ENCODE data around the gene S100A3. TPM values are rescaled to one million over a fixed set of nuclear protein-coding genes. Genes with fewer than 3 reads are reported as not detected.

Gene S100A3
- total and polyA plus RNA-seq, 9 donors = 0.48 to 2.5 (median 1.6) TPM; not detected in 4

DNA sequence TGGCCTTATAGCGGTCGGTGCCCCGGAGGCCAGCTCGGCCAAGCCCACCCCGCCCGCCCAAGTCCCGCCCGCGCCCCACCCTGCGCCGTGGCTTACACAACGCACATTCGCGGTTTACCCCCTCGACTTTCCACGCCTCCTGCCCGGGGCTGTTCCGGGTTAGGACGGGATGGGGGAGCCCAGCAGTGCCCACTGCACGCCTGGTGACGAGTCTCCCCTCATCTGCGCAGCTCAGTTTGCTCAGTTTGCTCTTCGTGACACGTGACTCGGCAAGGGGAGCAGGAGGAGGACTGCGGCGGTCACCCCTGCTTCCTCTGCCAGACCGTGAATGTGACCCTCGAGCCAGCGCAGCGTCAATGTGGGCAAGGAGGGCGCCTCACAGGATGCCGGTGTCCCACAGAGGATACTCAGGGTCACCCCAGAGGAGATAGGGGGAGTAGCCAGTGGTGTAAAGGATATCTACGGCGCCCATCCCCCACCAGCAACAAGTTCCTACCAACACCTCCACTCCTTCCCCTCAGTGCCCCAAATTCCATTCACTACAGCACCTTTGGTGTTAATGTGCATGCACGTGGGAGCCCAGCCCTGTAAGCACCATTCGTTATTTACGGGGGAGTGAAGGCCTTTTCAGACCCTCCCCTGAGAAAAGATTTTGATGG, 12.9 kb downstream of the S100A3 start:
- TF ChIP-seq CTCF (IDR thresholded peaks at IDR 0.05) = peak in 1 of 3 donors; percentile 12
- peak; percentile 78 for TF ChIP-seq POLR2A (IDR thresholded peaks at IDR 0.05)
- TF ChIP-seq EP300 (IDR thresholded peaks at IDR 0.05) = no peak
- peak overlapping the region; percentile 95 to 97 for H3K27ac ChIP-seq
- peak overlapping the region; percentile 56 for H3K4me3 ChIP-seq
- DNase-seq = peak; percentile 83 to 89 (median 86)
- 0 to 1% (median 0%) methylated on average over 31 to 38 of the region's 38 CpGs for WGBS, 3 donors
- H3K4me1 ChIP-seq (ENCODE audit: insufficient read depth) = peaks cover 18% of the 10 kb centered on the region
- no peaks in the 10 kb centered on the region for H3K9me3 ChIP-seq
- no peaks in the 10 kb centered on the region for H3K36me3 ChIP-seq
- H3K27me3 ChIP-seq = no peaks in the 10 kb centered on the region
- intact Hi-C loops (cut with DNase I) = loop anchor here in 1 of 4 donors (1.0 kb wide), 1 partner anchor 30 kb away; no protein-coding TSS in a partner anchor

DNA sequence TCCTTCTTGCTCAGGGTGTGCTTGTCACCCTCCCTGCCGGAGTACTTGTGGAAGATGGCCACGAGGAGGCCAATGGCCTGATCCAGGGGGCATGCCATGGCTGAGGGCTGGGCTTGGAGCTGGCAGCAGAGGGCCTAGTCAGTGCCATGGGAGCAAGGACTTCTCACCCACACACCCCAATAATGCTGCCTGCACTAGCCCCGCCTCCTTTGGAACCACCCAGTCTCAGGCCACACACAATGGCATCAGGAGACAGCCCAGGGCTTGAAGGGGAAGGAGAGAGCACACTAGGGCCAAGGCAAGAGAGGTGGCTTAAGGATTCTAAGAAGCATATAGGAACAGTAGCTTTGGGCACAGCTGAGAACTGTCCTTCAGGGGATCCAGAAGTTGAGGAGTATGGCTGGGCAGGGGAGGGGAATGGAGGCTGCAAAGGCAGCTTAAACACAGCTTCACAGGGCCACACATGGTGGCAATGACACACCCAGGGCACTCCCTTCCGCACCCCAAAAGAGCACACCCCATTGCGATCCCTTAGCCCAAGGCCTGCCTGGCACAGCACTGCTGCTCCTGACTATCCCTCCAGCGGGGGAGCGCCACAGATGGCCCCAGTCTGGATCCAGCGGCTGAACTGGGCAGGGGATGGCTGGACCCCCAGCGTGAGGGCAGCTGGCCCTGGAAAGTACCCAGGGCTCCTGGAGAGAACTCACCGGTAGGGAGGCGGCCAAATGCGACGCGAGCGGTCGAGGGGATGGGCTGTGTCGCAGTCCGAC, 13.6 kb downstream of the S100A3 start, which contains the start of gene S100A6:
S100A6 (minus strand) TSS at position 750 of the 770 bp plus-strand sequence; CDS start at position 98, 652 bp downstream.
- Histone ChIP-seq H3K36me3 (no peaks in the 10 kb centered on the region), H3K4me3 (peak within 1 kb of the TSS; percentile 56), H3K4me1 (ENCODE audit: insufficient read depth) (peaks cover 18% of the 10 kb centered on the region), H3K27me3 (no peaks in the 10 kb centered on the region), H3K9me3 (no peaks in the 10 kb centered on the region), H3K27ac (peak within 1 kb of the TSS; percentile 95 to 97)
- 9 to 15% (median 13%) methylated on average over 14 to 18 of the region's 18 CpGs for WGBS, 3 donors
- intact Hi-C loops (cut with DNase I) = loop anchor here in 1 of 4 donors (1.0 kb wide), 1 partner anchor 31 kb away; no protein-coding TSS in a partner anchor
- TF ChIP-seq POLR2A (IDR thresholded peaks at IDR 0.05) (no peak), CTCF (IDR thresholded peaks at IDR 0.05) (no peak), EP300 (IDR thresholded peaks at IDR 0.05) (no peak)
- DNase-seq = peak; percentile 62 to 67 (median 63)

GRCh38 chr1:153534925-153535241, 14.2 kb downstream of the S100A3 start:
- no peak for TF ChIP-seq CTCF (IDR thresholded peaks at IDR 0.05)
- TF ChIP-seq EP300 (IDR thresholded peaks at IDR 0.05) = no peak
- TF ChIP-seq POLR2A (IDR thresholded peaks at IDR 0.05) = no peak
- intact Hi-C loops (cut with DNase I) = loop anchor here in 1 of 4 donors (5.0 kb wide), 1 partner anchor 132 kb away; no protein-coding TSS in a partner anchor
- peak in 1 of 5 donors; percentile 29 for DNase-seq

GRCh38 chr1:153534226-153534924, 14.7 kb downstream of the S100A3 start:
- Histone ChIP-seq H3K36me3 (no peaks in the 10 kb centered on the region), H3K4me3 (peak overlapping the region; percentile 56), H3K27me3 (no peaks in the 10 kb centered on the region), H3K27ac (peak overlapping the region; percentile 95 to 97), H3K9me3 (no peaks in the 10 kb centered on the region), H3K4me1 (ENCODE audit: insufficient read depth) (peaks cover 18% of the 10 kb centered on the region)
- TF ChIP-seq EP300 (IDR thresholded peaks at IDR 0.05) = no peak
- TF ChIP-seq POLR2A (IDR thresholded peaks at IDR 0.05) = no peak
- TF ChIP-seq CTCF (IDR thresholded peaks at IDR 0.05) = no peak
- intact Hi-C loops (cut with DNase I) = loop anchor here in 1 of 4 donors (5.0 kb wide), 1 partner anchor 133 kb away; no protein-coding TSS in a partner anchor
- DNase-seq = peak in 3 of 5 donors; percentile 22 to 57 (median 33)
- 62 to 77% (median 75%) methylated on average over 7 of the region's 7 CpGs for WGBS, 3 donors

More at GRCh38 chr1:153534925-153535241, 14.2 kb downstream of the S100A3 start:
- H3K9me3 ChIP-seq = no peaks in the 10 kb centered on the region
- H3K27ac ChIP-seq = peak overlapping the region; percentile 95 to 97
- peak overlapping the region; percentile 56 for H3K4me3 ChIP-seq
- no peaks in the 10 kb centered on the region for H3K27me3 ChIP-seq
- WGBS, 3 donors = 65 to 86% (median 86%) methylated on average over 3 of the region's 3 CpGs
- no peaks in the 10 kb centered on the region for H3K36me3 ChIP-seq
- H3K4me1 ChIP-seq (ENCODE audit: insufficient read depth) = peaks cover 18% of the 10 kb centered on the region
